Panc1 (cell line): ENCODE data around the gene JMJD1C.

Experiments
- POLR2AphosphoS5 ChIP-seq: IDR thresholded peaks from 2 replicates; pipeline ENCODE4 v1.6.1; 2012; ENCODE audit warnings: mild to moderate bottlenecking, low read depth, low read length, moderate library complexity
- TCF7L2 ChIP-seq: IDR thresholded peaks from 2 replicates; pipeline ENCODE4 v1.6.1; 2011; ENCODE audit warnings: mild to moderate bottlenecking, low read depth, low read length, inconsistent platforms
- TF ChIP-seq, protein P1 (sequence below): fragments of 450-650 bp; IDR thresholded peaks from 2 replicates; pipeline ENCODE4 v1.5.1; 2017; ENCODE audit warnings: mild to moderate bottlenecking

DNA sequence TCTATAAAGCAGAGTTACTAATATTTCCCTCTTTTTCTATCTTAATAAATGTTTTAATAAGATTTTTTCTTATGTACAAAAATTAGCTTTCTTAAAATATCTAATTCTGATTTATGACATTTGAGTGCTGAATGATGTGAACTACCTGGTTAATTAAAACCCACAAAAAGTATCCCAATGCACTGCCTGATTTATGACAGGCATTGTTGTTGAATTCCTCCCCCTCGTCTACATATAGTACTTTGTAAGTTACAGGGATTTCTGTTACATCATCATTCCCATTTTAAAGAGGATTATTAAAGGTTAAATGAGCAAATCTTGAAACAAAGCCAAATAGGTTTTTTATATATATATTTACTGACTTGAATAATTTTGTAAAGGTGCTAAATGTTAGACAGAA is 241.5 kb downstream of the JMJD1C start:
- TF ChIP-seq POLR2AphosphoS5 = no peak
- TF ChIP-seq, protein P1, sequence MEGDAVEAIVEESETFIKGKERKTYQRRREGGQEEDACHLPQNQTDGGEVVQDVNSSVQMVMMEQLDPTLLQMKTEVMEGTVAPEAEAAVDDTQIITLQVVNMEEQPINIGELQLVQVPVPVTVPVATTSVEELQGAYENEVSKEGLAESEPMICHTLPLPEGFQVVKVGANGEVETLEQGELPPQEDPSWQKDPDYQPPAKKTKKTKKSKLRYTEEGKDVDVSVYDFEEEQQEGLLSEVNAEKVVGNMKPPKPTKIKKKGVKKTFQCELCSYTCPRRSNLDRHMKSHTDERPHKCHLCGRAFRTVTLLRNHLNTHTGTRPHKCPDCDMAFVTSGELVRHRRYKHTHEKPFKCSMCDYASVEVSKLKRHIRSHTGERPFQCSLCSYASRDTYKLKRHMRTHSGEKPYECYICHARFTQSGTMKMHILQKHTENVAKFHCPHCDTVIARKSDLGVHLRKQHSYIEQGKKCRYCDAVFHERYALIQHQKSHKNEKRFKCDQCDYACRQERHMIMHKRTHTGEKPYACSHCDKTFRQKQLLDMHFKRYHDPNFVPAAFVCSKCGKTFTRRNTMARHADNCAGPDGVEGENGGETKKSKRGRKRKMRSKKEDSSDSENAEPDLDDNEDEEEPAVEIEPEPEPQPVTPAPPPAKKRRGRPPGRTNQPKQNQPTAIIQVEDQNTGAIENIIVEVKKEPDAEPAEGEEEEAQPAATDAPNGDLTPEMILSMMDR = no peak
- no peak for TF ChIP-seq TCF7L2
